ENCODE measurements around the gene LRCH2. TPM values are rescaled to one million over a fixed set of nuclear protein-coding genes. Genes with fewer than 3 reads are reported as not detected.

LRCH2 gene, protein sequence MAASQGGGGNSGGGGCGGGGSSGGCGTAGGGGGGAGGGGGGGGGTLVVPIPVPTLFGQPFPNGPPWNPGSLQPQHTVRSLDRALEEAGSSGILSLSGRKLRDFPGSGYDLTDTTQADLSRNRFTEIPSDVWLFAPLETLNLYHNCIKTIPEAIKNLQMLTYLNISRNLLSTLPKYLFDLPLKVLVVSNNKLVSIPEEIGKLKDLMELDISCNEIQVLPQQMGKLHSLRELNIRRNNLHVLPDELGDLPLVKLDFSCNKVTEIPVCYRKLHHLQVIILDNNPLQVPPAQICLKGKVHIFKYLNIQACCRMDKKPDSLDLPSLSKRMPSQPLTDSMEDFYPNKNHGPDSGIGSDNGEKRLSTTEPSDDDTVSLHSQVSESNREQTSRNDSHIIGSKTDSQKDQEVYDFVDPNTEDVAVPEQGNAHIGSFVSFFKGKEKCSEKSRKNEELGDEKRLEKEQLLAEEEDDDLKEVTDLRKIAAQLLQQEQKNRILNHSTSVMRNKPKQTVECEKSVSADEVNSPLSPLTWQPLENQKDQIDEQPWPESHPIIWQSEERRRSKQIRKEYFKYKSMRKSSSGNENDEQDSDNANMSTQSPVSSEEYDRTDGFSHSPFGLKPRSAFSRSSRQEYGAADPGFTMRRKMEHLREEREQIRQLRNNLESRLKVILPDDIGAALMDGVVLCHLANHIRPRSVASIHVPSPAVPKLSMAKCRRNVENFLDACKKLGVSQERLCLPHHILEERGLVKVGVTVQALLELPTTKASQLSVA
- total RNA-seq: 23.3 TPM

GRCh38 chrX:115233497-115234455, at the start of gene LRCH2:
Gene LRCH2 (minus strand): TSS chrX:115234096. CDS start chrX:115234041, 55 bp downstream.

GRCh38 chrX:115189110-115189509, 44.8 kb downstream of the LRCH2 start, which contains the start of gene RBMXL3:
Gene RBMXL3 (plus strand): TSS chrX:115189410. CDS start chrX:115189442, 32 bp downstream.

Other genes starting within 250 kb of the LRCH2 start
- gene IL13RA2, start 216.5 kb downstream of the LRCH2 start, total RNA-seq: 1.6 TPM
- gene RBMXL3, start 44.7 kb downstream of the LRCH2 start, total RNA-seq: not detected
- not detected for gene LUZP4, start 55.6 kb upstream of the LRCH2 start, total RNA-seq

Data from camera-type eye (tissue), 1 donor.